Neural progenitor cell (in vitro differentiated cells): ENCODE measurements around the gene RALY.

Source experiments
- CTCF ChIP-seq: fragments of 200-600 bp; sonication (generic); IDR thresholded peaks from 2 replicates; pipeline ENCODE4 v1.5.1; 2017; ENCODE audit warnings: antibody characterized with exemption, mild to moderate bottlenecking
- EZH2 ChIP-seq: fragments of 200-600 bp; sonication (generic); IDR thresholded peaks from 2 replicates; pipeline ENCODE4 v1.6.1; 2017; ENCODE audit warnings: antibody characterized with exemption, mild to moderate bottlenecking, moderate library complexity
- EZH2phosphoT487 ChIP-seq: fragments of 200-600 bp; sonication (generic); IDR thresholded peaks from 2 replicates; pipeline ENCODE4 v1.6.1; 2017; ENCODE audit warnings: antibody characterized with exemption

DNA sequence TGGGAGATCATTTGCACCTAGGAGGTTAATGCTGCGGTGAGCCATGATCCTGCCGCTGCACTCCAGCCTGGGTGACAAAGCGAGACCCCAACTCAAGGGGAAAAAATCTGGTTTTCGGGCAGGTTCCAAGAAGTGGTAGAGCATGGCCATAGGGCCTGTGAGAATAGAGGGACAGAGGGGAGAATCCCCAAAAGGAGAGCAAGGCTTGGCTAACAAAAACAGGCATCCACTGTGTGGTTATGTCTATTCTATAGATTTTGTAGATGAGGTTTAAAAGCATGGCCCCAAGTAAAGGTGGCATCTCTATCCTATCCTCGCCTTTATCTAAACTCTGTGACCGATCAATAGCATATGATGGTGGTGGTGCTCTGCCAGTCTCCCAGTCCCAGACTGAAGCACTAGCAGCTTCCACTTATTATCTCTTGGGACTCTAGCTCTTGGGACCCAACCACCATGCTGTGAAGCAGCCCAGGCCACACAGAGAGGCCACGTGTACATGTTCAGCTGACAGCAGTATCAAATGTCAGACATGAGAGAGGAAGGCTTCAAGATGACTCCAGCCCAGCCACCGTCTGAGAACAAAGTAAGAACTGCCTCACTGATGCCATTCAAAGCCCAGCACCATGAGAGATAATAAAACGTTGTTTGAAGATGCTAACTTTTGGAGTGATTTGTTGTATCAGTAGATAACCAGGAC is 90.7 kb downstream of the RALY start:
- TF ChIP-seq CTCF (no peak), EZH2 (no peak), EZH2phosphoT487 (no peak)
